Mucosa of gallbladder (tissue), 1 donor: ENCODE measurements around the gene FUZ. TPM values are rescaled to one million over a fixed set of nuclear protein-coding genes. Genes with fewer than 3 reads are reported as not detected.
"Not testable (repeated sequence)": the region's sequence is repeated elsewhere in the genome, so short reads cannot be mapped to it uniquely, and the experiment has no call there.

Experiments
- DNase-seq: peaks from one replicate; pipeline ENCODE4 v3.0.0-alpha.2; 2020; ENCODE audit warnings: low spot score
- total RNA-seq: library from RNA; stranded (reverse); gene quantifications from one replicate; pipeline ENCODE4 v1.2.1, GENCODE V29; 2021
- donor health status: DM: no; HTN: no; CAD: no.

The FUZ gene
- total RNA-seq, 1 donor from 2014 or later, result 36.7 TPM

DNA sequence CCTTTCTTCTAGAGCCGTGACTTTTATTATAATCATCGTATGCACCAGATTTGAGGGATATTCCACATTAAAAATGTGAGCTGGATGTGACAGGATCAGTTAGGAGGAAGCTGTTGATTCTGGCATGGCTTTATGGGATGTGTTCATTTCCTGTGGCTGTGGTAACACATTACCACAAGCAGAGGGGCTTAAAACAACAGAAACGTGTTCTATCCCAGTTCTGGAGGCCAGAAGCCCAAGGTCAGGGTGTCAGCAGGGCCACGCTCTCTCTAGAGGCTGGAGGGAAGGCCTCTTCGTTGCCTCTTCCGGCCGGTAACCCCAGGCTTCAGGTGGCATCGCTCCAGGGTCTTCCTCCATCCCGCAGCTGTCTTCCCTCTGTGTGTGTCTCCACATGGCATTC lies 19.5 kb upstream of the FUZ start:
- DNase-seq, result no peak

GRCh38 chr19:49831592-49831991 lies 18.5 kb upstream of the FUZ start:
- no peak for DNase-seq

GRCh38 chr19:49830766-49831165 lies 17.7 kb upstream of the FUZ start:
- DNase-seq, result no peak

DNA sequence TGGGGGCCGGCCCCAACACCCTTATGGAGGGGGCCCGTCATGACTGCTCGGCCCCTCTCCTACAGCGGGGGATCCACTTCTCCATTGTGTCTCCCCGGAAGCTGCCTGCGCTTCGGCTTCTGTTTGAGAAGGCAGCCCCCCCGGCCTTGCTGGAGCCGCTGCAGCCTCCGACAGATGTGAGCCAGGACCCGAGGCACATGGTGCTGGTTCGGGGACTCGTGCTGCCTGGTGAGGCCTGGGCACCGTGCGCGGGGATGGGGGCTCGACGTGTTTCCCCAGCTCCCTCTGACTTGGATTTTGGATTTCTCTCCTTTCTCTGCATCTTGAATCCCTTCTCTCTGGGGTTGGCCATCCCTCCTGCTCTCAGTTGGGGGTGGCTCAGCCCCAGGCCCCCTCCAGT lies 16.6 kb upstream of the FUZ start:
- DNase-seq, result no peak

GRCh38 chr19:49829200-49829599 lies 16.1 kb upstream of the FUZ start:
- DNase-seq, result no peak

- DNase-seq, result no peak
Observed at GRCh38 chr19:49827034-49827433, 13.9 kb upstream of the FUZ start.

DNA sequence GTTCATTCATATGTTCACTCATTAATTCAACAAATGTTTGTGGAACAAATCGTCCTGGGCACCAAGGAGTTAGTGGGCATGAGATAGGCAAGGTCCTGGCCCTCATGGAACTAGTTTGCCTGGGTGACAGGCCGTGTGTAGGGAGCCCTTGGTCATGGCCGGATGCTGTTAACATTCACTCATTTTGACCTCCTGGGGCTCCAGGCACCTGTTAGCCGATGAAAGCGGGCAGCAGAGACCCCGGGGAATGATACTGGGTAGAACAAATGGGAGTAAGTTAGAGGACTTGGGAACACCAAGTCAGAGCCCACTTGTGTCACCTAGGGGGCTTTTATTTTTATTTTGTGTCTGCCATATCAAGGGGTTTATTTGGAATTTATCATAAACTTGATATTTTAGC lies 11.6 kb upstream of the FUZ start:
- no peak for DNase-seq

GRCh38 chr19:49823472-49823871 lies 10.4 kb upstream of the FUZ start:
- no peak for DNase-seq

DNA sequence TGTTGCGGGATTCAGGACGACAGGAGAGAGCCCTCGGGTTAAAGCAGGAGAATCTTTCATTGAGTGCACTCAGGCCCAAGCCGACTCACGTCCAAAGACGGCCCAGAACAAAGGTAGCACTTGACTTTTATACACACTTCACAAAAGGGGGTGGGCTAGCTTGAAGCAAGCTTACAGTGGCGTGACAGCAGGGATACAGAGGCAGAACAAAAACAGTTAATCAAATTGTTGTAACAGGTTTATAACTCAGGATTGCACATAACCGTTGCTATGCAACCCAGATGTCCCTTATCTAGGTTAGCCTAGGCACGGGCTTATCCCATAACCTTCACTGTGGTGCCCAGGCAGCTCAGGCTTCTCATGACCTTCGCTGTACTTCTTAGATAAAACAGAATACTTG lies 7.0 kb upstream of the FUZ start:
- DNase-seq, result no peak

- not testable (repeated sequence) for DNase-seq
Observed at GRCh38 chr19:49819452-49820115, 6.5 kb upstream of the FUZ start.

DNA sequence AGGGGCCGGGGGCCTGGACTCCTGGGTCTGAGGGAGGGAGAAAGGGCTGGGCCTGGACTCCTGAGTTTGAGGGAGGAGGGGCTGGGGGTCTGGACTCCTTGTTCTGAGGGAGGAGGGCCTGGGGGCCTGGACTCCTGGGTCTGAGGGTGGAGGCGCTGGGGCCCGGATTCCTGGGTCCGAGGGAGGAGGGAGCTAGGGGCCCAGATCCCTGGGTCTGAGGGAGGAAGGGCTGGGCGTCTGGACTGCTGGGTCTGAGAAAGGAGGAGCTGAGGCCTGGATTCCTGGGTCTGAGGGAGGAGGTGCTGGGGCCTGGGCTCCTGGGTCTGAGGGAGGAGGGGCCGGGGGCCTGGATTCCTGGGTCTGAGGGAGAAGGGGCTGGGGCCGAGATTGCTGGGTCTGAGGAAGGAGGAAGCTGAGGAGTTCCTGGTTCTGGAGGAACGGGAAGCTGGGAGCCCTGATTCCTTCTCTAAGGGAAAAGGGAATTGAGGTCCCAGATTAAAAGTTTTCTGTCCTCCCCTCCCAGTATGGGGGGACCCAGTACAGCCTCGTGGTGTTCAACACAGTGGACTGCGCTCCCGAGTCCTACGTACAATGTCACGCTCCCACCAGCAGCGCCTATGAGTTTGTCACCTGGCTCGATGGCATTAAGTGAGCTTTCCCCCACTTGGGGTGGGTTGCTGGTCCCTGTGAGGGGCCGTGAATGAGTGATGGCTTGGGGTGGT lies 5.7 kb upstream of the FUZ start:
- no peak for DNase-seq

- peak; percentile 89 for DNase-seq
Observed at GRCh38 chr19:49817964-49818648, 5.0 kb upstream of the FUZ start, which contains the start of gene MED25. Gene MED25, plus strand, starts transcription at chr19:49818289. Its CDS starts 53 bp downstream, at chr19:49818342.

GRCh38 chr19:49816590-49816989 lies 3.5 kb upstream of the FUZ start:
- DNase-seq, result no peak

DNA sequence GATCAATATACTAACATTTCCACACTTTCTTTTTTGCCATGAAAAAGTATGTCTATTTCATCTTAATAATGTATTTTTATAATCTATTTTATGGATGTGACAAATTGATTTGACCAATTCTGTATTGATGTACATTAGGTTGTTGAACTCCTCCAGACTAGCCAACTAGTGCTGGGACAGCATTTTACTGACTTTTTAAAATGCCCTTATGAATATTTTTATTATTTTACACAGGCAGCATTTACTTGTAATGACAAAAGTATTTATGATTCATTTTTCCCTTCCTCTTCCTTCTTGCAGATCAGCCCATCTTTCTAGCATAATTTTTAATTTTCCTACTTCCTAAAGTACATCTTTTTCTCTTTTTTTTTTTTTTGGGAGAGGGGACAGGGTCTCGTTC lies 918 bp upstream of the FUZ start:
- no peak for DNase-seq

GRCh38 chr19:49812452-49812996 lies 568 bp downstream of the FUZ start:
- DNase-seq, result no peak

DNA sequence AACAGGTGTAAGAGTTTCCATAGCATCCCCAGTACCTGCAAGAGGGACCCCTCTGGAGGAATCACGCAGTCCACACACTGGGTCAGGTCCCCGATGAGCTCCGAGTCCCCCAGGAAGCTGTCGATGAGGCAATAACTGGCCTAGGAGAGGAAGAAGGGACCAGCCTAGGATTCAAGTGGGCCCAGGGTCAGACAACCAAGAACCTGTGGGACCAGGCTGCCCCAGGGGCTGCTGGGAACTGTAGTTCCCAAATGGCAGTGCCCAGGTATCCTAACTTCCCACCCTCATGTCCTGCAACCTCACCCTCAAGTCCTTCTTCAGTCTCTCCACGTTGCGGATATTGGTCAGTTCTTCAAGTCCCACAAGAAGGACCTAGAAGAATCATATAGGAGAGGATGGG lies 1.8 kb downstream of the FUZ start:
- no peak for DNase-seq

- no peak for DNase-seq
Observed at GRCh38 chr19:49809941-49810389, 3.1 kb downstream of the FUZ start.

GRCh38 chr19:49809160-49809940 lies 3.7 kb downstream of the FUZ start:
- DNase-seq, result peak; percentile 44

- DNase-seq, result peak; percentile 92
Observed at GRCh38 chr19:49808711-49809159, 4.4 kb downstream of the FUZ start.

DNA sequence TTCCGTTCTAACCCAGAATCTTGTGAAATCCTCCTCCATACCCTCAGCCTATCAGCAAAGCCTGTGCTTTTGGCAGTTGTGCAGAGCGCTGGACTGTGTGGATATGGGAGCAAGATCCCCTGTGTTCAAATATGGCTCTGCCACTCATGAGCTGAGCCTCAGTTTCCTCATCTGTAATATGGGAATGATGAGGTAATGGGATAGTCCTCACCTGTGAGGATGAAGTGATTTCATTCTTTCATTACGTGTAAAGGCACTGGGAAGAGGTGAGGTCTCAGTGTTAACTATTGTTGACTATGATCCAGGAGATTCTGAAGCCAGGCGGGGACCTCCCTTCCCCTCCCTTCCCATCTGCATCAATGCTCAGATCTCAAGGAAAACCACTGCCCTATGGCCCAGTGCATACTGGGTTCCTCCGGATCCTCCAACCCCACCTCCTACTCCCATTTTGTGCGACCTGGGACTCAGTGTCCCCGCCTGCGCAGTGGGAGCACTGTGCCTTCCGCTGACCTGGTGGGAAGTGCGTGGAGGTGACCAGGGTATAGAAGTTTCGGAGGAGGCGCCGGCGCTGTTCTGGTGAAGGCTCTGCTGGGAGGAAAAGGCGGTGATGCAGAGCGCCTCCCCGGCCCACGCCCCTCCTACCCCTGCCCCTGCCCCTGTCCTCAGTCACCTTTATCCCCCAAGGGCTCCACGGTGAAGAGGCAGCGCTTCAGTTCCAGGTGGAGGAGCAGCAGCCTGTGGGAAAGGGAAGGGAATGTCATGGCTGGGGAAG lies 5.0 kb downstream of the FUZ start:
- DNase-seq, result no peak
